K562 (cell line): ENCODE measurements around the gene EHMT2. TPM values are rescaled to one million over a fixed set of nuclear protein-coding genes. Genes with fewer than 3 reads are reported as not detected.
A peak's percentile ranks its signal among the peaks of the same experiment; 100 is the strongest.

Source experiments
- ADNP ChIP-seq: fragments of 200-800 bp; sonication (Bioruptor generic); IDR thresholded peaks from 2 replicates; pipeline ENCODE4 v1.6.1; 2016; ENCODE audit warnings: missing genetic modification characterization, missing compliant biosample characterization
- DMBX1 ChIP-seq: fragments of 250-450 bp; sonication (Bioruptor Pico); IDR thresholded peaks from 2 replicates; pipeline ENCODE4 v1.8.0; 2022; ENCODE audit warnings: inconsistent platforms, mild to moderate bottlenecking, moderate library complexity, borderline replicate concordance
- EZH2 ChIP-seq: IDR thresholded peaks from 2 replicates; pipeline ENCODE4 v1.6.1; 2012; ENCODE audit warnings: low read depth, mild to moderate bottlenecking, inconsistent platforms, low read length, borderline replicate concordance
- FOXA3 ChIP-seq, 2 experiments: fragments of 450-650 bp in 1 of 2; sonication (generic) in 1 of 2; formaldehyde crosslinking; IDR thresholded peaks in 1 of 2; conservative IDR thresholded peaks in 1 of 2; 2 replicates each; pipeline versions ENCODE4 v1.4.0 to v1.8.0; 2020 to 2022; ENCODE audit warnings: mild to moderate bottlenecking in 2 of 2, missing genetic modification reagents in 1 of 2
- FOXM1 ChIP-seq, 2 experiments: fragments of 450-650 bp in 1 of 2; sonication (generic) in 1 of 2; formaldehyde crosslinking in 1 of 2; IDR thresholded peaks; 2 replicates each; pipeline versions ENCODE4 v1.6.1 to v1.9.0; 2017 to 2022; ENCODE audit warnings: low read depth in 2 of 2, mild to moderate bottlenecking in 2 of 2, missing genetic modification reagents in 1 of 2, moderate library complexity in 1 of 2
- MAFG ChIP-seq: fragments of 450-650 bp; conservative IDR thresholded peaks from 2 replicates; pipeline ENCODE4 v1.6.1; 2016; ENCODE audit warnings: missing genetic modification characterization, missing compliant biosample characterization
- MCM7 ChIP-seq, 2 experiments: fragments of 450-650 bp; IDR thresholded peaks; 2 replicates each; pipeline ENCODE4 v1.6.1; 2016 to 2018
- MEIS2 ChIP-seq: fragments of 450-650 bp; IDR thresholded peaks from 2 replicates; pipeline ENCODE4 v1.6.1; 2014; ENCODE audit warnings: mild to moderate bottlenecking; ENCODE audit not compliant: partially characterized antibody
- MYC ChIP-seq, 2 experiments: fragments of 250-450 bp in 1 of 2; sonication (Bioruptor Pico) in 1 of 2; IDR thresholded peaks; 2 replicates each; pipeline versions ENCODE4 v1.5.1 to v1.6.1; 2012 to 2021; ENCODE audit warnings: low read depth in 2 of 2, borderline replicate concordance in 1 of 2, improper control_type of control experiment in 1 of 2, low read length in 1 of 2, mild to moderate bottlenecking in 1 of 2, moderate library complexity in 1 of 2
- NCOR1 ChIP-seq: fragments of 450-650 bp; IDR thresholded peaks from 2 replicates; pipeline ENCODE4 v1.6.1; 2016; ENCODE audit warnings: mild to moderate bottlenecking, moderate library complexity
- NFIX ChIP-seq: fragments of 250-450 bp; sonication (Bioruptor Pico); IDR thresholded peaks from 2 replicates; pipeline ENCODE4 v1.4.0; 2020; ENCODE audit warnings: low read depth, mild to moderate bottlenecking, moderate library complexity
- NR2C2 ChIP-seq, 2 experiments: fragments of 200-800 bp in 1 of 2; sonication (Bioruptor generic) in 1 of 2; sonication (generic) in 1 of 2; formaldehyde crosslinking in 1 of 2; IDR thresholded peaks; 2 replicates each; pipeline versions ENCODE4 v1.6.1 to v1.8.0; 2016 to 2022; ENCODE audit warnings: mild to moderate bottlenecking in 1 of 2, missing compliant biosample characterization in 1 of 2, missing genetic modification characterization in 1 of 2, missing genetic modification reagents in 1 of 2
- PML ChIP-seq: IDR thresholded peaks from 2 replicates; pipeline ENCODE4 v1.6.1; 2012; ENCODE audit warnings: low read length, inconsistent platforms
- SETDB1 ChIP-seq: IDR thresholded peaks from one replicate; pipeline ENCODE4 v1.6.1; 2012; ENCODE audit warnings: low read length, control low read depth, inconsistent platforms
- SMARCA5 ChIP-seq: fragments of 450-650 bp; IDR thresholded peaks from 2 replicates; pipeline ENCODE4 v1.6.1; 2016
- SP2 ChIP-seq: IDR thresholded peaks from 2 replicates; pipeline ENCODE4 v1.6.1; 2011; ENCODE audit warnings: mild to moderate bottlenecking, low read depth, low read length, moderate library complexity; ENCODE audit not compliant: poor library complexity, severe bottlenecking; ENCODE audit errors: extremely low read depth
- TAL1 ChIP-seq: fragments of 450-650 bp; IDR thresholded peaks from 2 replicates; pipeline ENCODE4 v1.6.1; 2016; ENCODE audit warnings: mild to moderate bottlenecking
- ZNF431 ChIP-seq: sonication (generic); formaldehyde crosslinking; IDR thresholded peaks from 2 replicates; pipeline ENCODE4 v1.8.0; 2022; ENCODE audit warnings: mild to moderate bottlenecking, missing genetic modification reagents
- ZNF766 ChIP-seq: fragments of 200-800 bp; sonication (Bioruptor generic); conservative IDR thresholded peaks from 2 replicates; pipeline ENCODE4 v1.6.1; 2016; ENCODE audit warnings: missing genetic modification characterization, missing compliant biosample characterization
- ZNF785 ChIP-seq: fragments of 250-450 bp; sonication (Bioruptor Pico); IDR thresholded peaks from 2 replicates; pipeline ENCODE4 v1.4.0; 2020; ENCODE audit warnings: mild to moderate bottlenecking
- polyA plus RNA-seq, 8 experiments: library from polyadenylated mRNA; depleted of rRNA in 4 of 8; stranded (reverse) in 5 of 8; unstranded in 3 of 8; fragments of >200 nt; fragmentation: Nextera tagmentation in 2 of 8; fragmentation: Illumina TruSeq in 1 of 8; extraction: Ambion mirVana in 2 of 8; extraction: Trizol in 1 of 8; gene quantifications; 2 replicates each; pipeline versions ENCODE4 v1.2.1 to v1.2.3, GENCODE V29; 2011 to 2014; ENCODE audit warnings: inconsistent platforms in 1 of 8, missing spikeins in 1 of 8
- total RNA-seq, 7 experiments: library from RNA; depleted of rRNA in 6 of 7; stranded (reverse); fragments of >200 nt in 6 of 7; fragmentation: Illumina TruSeq in 2 of 7; extraction: Trizol in 2 of 7; gene quantifications; 2 replicates each; pipeline versions ENCODE4 v1.2.1 to v1.2.3, GENCODE V29; 2011 to 2021; ENCODE audit warnings: low replicate concordance in 1 of 7
- TF ChIP-seq, protein P1 (sequence below): fragments of 450-650 bp; conservative IDR thresholded peaks from 2 replicates; pipeline ENCODE4 v1.6.1; 2016; ENCODE audit warnings: missing genetic modification characterization, low read depth, mild to moderate bottlenecking, missing compliant biosample characterization, moderate library complexity
- TF ChIP-seq, protein P2 (sequence below): fragments of 250-450 bp; sonication (Bioruptor Pico); IDR thresholded peaks from 2 replicates; pipeline ENCODE4 v1.8.0; 2022; ENCODE audit warnings: inconsistent platforms
- TF ChIP-seq, protein P3 (sequence below): fragments of 200-800 bp; sonication (Bioruptor generic); IDR thresholded peaks from 2 replicates; pipeline ENCODE4 v1.6.1; 2017; ENCODE audit warnings: missing genetic modification characterization, missing compliant biosample characterization

Gene EHMT2
- total and polyA plus RNA-seq, 9 of the 15 experiments (the other 6 are each of a cell fraction or from before 2014, with no cell fraction given): 2.1 to 63.8 (median 38.5) TPM

DNA sequence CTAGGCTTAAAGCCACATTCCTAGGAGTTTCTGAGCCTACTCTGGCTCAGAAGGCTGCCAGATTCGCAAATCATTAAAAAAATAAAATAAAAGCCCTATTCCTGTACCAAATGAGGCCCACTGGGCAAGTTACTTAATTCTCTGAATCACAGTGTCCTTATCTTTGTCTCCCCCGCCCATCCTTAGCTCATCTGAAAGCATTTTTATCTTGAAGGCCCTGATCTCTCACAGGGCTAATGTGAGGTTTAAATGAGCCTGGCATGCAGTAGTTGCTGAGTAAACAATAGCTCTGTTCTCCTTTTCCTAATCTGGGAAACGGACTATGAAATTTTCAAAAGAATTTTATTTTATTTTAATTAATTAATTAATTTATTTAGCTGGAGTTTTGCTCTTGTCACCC lies 6.5 kb upstream of the EHMT2 start (continued):
- TF ChIP-seq, protein P1, sequence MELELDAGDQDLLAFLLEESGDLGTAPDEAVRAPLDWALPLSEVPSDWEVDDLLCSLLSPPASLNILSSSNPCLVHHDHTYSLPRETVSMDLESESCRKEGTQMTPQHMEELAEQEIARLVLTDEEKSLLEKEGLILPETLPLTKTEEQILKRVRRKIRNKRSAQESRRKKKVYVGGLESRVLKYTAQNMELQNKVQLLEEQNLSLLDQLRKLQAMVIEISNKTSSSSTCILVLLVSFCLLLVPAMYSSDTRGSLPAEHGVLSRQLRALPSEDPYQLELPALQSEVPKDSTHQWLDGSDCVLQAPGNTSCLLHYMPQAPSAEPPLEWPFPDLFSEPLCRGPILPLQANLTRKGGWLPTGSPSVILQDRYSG (tag): no peak
- TF ChIP-seq SP2 (no peak), MAFG (tag) (0 out of 2 replicates have a peak, but pooled peaks have one; percentile 8), ADNP (no peak), PML (no peak), SMARCA5 (no peak), SETDB1 (no peak), ZNF785 (CRISPR knock-in tag) (no peak), ZNF766 (CRISPR knock-in tag) (peak; percentile 76), MYC (IDR thresholded peaks at IDR 0.05; ENCODE audit: low read depth, low read length) (no peak), MYC (CRISPR knock-in tag; IDR thresholded peaks at IDR 0.05; ENCODE audit: borderline replicate concordance, low read depth) (no peak), NCOR1 (peak; percentile 36; the same call in 1 of the 2 replicates), DMBX1 (CRISPR knock-in tag) (no peak), NR2C2 (CRISPR knock-in tag; IDR thresholded peaks at IDR 0.05) (no peak), NR2C2 (tag; IDR thresholded peaks at IDR 0.05) (no peak), MEIS2 (no peak), TAL1 (peak; percentile 12; the same call in 1 of the 2 replicates), NFIX (CRISPR knock-in tag) (no peak), FOXM1 (IDR thresholded peaks at IDR 0.05; ENCODE audit: low read depth) (no peak), FOXM1 (CRISPR knock-in tag; IDR thresholded peaks at IDR 0.05; ENCODE audit: low read depth) (no peak), EZH2 (no peak), MCM7 (IDR thresholded peaks at IDR 0.05) (no peak), FOXA3 (CRISPR knock-in tag; conservative IDR thresholded peaks at IDR 0.05 in 1 of 2, IDR thresholded peaks at IDR 0.05 in 1 of 2) (0 out of 4 replicates have a peak, but pooled peaks of 1 of the 2 experiments have one; percentile 19), ZNF431 (no peak)
- TF ChIP-seq, protein P2, sequence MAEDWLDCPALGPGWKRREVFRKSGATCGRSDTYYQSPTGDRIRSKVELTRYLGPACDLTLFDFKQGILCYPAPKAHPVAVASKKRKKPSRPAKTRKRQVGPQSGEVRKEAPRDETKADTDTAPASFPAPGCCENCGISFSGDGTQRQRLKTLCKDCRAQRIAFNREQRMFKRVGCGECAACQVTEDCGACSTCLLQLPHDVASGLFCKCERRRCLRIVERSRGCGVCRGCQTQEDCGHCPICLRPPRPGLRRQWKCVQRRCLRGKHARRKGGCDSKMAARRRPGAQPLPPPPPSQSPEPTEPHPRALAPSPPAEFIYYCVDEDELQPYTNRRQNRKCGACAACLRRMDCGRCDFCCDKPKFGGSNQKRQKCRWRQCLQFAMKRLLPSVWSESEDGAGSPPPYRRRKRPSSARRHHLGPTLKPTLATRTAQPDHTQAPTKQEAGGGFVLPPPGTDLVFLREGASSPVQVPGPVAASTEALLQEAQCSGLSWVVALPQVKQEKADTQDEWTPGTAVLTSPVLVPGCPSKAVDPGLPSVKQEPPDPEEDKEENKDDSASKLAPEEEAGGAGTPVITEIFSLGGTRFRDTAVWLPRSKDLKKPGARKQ (CRISPR knock-in tag): no peak
- TF ChIP-seq, protein P3, sequence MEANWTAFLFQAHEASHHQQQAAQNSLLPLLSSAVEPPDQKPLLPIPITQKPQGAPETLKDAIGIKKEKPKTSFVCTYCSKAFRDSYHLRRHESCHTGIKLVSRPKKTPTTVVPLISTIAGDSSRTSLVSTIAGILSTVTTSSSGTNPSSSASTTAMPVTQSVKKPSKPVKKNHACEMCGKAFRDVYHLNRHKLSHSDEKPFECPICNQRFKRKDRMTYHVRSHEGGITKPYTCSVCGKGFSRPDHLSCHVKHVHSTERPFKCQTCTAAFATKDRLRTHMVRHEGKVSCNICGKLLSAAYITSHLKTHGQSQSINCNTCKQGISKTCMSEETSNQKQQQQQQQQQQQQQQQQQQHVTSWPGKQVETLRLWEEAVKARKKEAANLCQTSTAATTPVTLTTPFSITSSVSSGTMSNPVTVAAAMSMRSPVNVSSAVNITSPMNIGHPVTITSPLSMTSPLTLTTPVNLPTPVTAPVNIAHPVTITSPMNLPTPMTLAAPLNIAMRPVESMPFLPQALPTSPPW: peak; percentile 56
